ENCODE data around the gene ANLN. TPM values are rescaled to one million over a fixed set of nuclear protein-coding genes. Genes with fewer than 3 reads are reported as not detected.

Gene ANLN
- total and polyA plus RNA-seq, 3 experiments from 2014 or later: 0.25 to 31.0 (median 29.1) TPM

Other genes starting within 250 kb of the ANLN start
- under 1 TPM; 0.66 to 0.84 TPM for gene EEPD1, start 236.6 kb upstream of the ANLN start, total RNA-seq
- 15.0 TPM for gene EEPD1, start 236.6 kb upstream of the ANLN start, polyA plus RNA-seq